K562 (cell line): Measurements from ENCODE around the gene DMGDH. TPM values are rescaled to one million over a fixed set of nuclear protein-coding genes. Genes with fewer than 3 reads are reported as not detected.
A peak's percentile ranks its signal among the peaks of the same experiment; 100 is the strongest.

Experiments
- ARID4B ChIP-seq: sonication (generic); formaldehyde crosslinking; IDR thresholded peaks from 2 replicates; pipeline ENCODE4 v1.8.0; 2022; ENCODE audit warnings: mild to moderate bottlenecking, missing genetic modification reagents
- DACH1 ChIP-seq: fragments of 450-650 bp; IDR thresholded peaks from 2 replicates; pipeline ENCODE4 v1.6.1; 2018; ENCODE audit not compliant: partially characterized antibody
- ELF1 ChIP-seq: fragments of 200-800 bp; sonication (Bioruptor generic); IDR thresholded peaks from 2 replicates; pipeline ENCODE4 v1.6.1; 2016; ENCODE audit warnings: missing genetic modification characterization, missing compliant biosample characterization
- FOXP1 ChIP-seq: sonication (generic); formaldehyde crosslinking; IDR thresholded peaks from 2 replicates; pipeline ENCODE4 v1.8.0; 2022; ENCODE audit warnings: mild to moderate bottlenecking, missing genetic modification reagents
- GTF2E2 ChIP-seq: fragments of 200-800 bp; sonication (Bioruptor generic); IDR thresholded peaks from 2 replicates; pipeline ENCODE4 v1.6.1; 2016; ENCODE audit warnings: missing genetic modification characterization, missing compliant biosample characterization
- NEUROD1 ChIP-seq: fragments of 150-350 bp; IDR thresholded peaks from 2 replicates; pipeline ENCODE4 v1.6.1; 2014; ENCODE audit warnings: borderline replicate concordance, low read length, low read depth; ENCODE audit not compliant: partially characterized antibody
- RBM34 ChIP-seq: fragments of 200-400 bp; formaldehyde crosslinking; IDR thresholded peaks from 2 replicates; pipeline ENCODE4 v1.6.1; 2018; ENCODE audit warnings: low read length, borderline replicate concordance; ENCODE audit not compliant: insufficient read depth
- TAF15 ChIP-seq: fragments of 200-400 bp; formaldehyde crosslinking; IDR thresholded peaks from 2 replicates; pipeline ENCODE4 v1.6.1; 2017; ENCODE audit warnings: mild to moderate bottlenecking, low read depth, low read length, moderate library complexity
- UBTF ChIP-seq, 2 experiments: IDR thresholded peaks; 2 replicates each; pipeline ENCODE4 v1.6.1; 2012; ENCODE audit warnings: improper control_type of control experiment in 2 of 2, low read depth in 2 of 2, low read length in 2 of 2, borderline replicate concordance in 1 of 2
- VEZF1 ChIP-seq: fragments of 200-800 bp; sonication (Bioruptor generic); IDR thresholded peaks from 2 replicates; pipeline ENCODE4 v1.6.1; 2017; ENCODE audit warnings: missing genetic modification characterization, missing compliant biosample characterization
- YY1 ChIP-seq, 3 experiments: IDR thresholded peaks; 2 replicates each; pipeline ENCODE4 v1.6.1; 2011; ENCODE audit warnings: low read length in 2 of 3, mild to moderate bottlenecking in 2 of 3, moderate library complexity in 2 of 3, borderline replicate concordance in 1 of 3, control low read depth in 1 of 3, low read depth in 1 of 3; ENCODE audit not compliant: insufficient read depth in 3 of 3, insufficient replicate concordance in 2 of 3, control insufficient read depth in 1 of 3, insufficient read length in 1 of 3; ENCODE audit errors: extremely low read depth in 1 of 3
- ZNF143 ChIP-seq: sonication (generic); formaldehyde crosslinking; IDR thresholded peaks from 2 replicates; pipeline ENCODE4 v1.9.0; 2022; ENCODE audit warnings: mild to moderate bottlenecking, missing genetic modification reagents
- ZNF518B ChIP-seq: fragments of 250-450 bp; sonication (Bioruptor Pico); IDR thresholded peaks from 2 replicates; pipeline ENCODE4 v1.5.0; 2021; ENCODE audit warnings: mild to moderate bottlenecking, moderate library complexity
- polyA plus RNA-seq, 8 experiments: library from polyadenylated mRNA; depleted of rRNA in 4 of 8; stranded (reverse) in 5 of 8; unstranded in 3 of 8; fragments of >200 nt; fragmentation: Nextera tagmentation in 2 of 8; fragmentation: Illumina TruSeq in 1 of 8; extraction: Ambion mirVana in 2 of 8; extraction: Trizol in 1 of 8; gene quantifications; 2 replicates each; pipeline versions ENCODE4 v1.2.1 to v1.2.3, GENCODE V29; 2011 to 2014; ENCODE audit warnings: inconsistent platforms in 1 of 8, missing spikeins in 1 of 8
- total RNA-seq, 7 experiments: library from RNA; depleted of rRNA in 6 of 7; stranded (reverse); fragments of >200 nt in 6 of 7; fragmentation: Illumina TruSeq in 2 of 7; extraction: Trizol in 2 of 7; gene quantifications; 2 replicates each; pipeline versions ENCODE4 v1.2.1 to v1.2.3, GENCODE V29; 2011 to 2021; ENCODE audit warnings: low replicate concordance in 1 of 7

The DMGDH gene
- total and polyA plus RNA-seq, 9 of the 15 experiments (the other 6 are each of a cell fraction or from before 2014, with no cell fraction given), result 0.13 to 0.58 TPM; not detected in 7

- no peak for TF ChIP-seq TAF15
- TF ChIP-seq DACH1, result no peak
- TF ChIP-seq ELF1, result no peak
- TF ChIP-seq ZNF143 (CRISPR knock-in tag), result peak; percentile 68
- peak; percentile 67; the same call in 1 of the 2 replicates for TF ChIP-seq FOXP1
- TF ChIP-seq UBTF (IDR thresholded peaks at IDR 0.05; ENCODE audit: borderline replicate concordance in 1 of 2, low read depth in 2 of 2, low read length in 2 of 2), result 0 out of 4 replicates have a peak, but pooled peaks of 1 of the 2 experiments have one; percentile 72
- TF ChIP-seq ZNF518B, result no peak
- no peak for TF ChIP-seq GTF2E2 (tag)
- TF ChIP-seq NEUROD1, result peak; percentile 22
- TF ChIP-seq VEZF1, result peak; percentile 92
- no peak; the same call in 1 of the 2 replicates for TF ChIP-seq ARID4B (CRISPR knock-in tag)
- peak in 2 of 3 experiments; percentile 20 to 56 for TF ChIP-seq YY1 (IDR thresholded peaks at IDR 0.05; ENCODE audit: borderline replicate concordance in 1 of 3, control insufficient read depth in 1 of 3, extremely low read depth in 1 of 3, insufficient read depth in 3 of 3, insufficient read length in 1 of 3, insufficient replicate concordance in 2 of 3, low read depth in 1 of 3, low read length in 2 of 3)
- no peak for TF ChIP-seq RBM34
Measured at GRCh38 chr5:78984439-78985115, 84.9 kb downstream of the DMGDH start (continued).
